GM21717 (cell line): Measurements from ENCODE around the gene RPTOR.

Experiments
- ATAC-seq: cut with Tn5 transposase; IDR thresholded peaks from one replicate; pipeline ENCODE4 v1.9.1; 2021; ENCODE audit warnings: mild to moderate bottlenecking, moderate library complexity; ENCODE audit not compliant: unreplicated experiment

Gene RPTOR

GRCh38 chr17:81002013-81002384 is 457.4 kb downstream of the RPTOR start:
- no peak for ATAC-seq

- ATAC-seq, result no peak
Measured at GRCh38 chr17:81002409-81003361, 458.0 kb downstream of the RPTOR start.

- no peak for ATAC-seq
Measured at GRCh38 chr17:81003711-81004475, 459.3 kb downstream of the RPTOR start.

- no peak for ATAC-seq
Measured at GRCh38 chr17:81006891-81007290, 462.3 kb downstream of the RPTOR start.

- no peak for ATAC-seq
Measured at GRCh38 chr17:81008140-81008539, 463.5 kb downstream of the RPTOR start.

GRCh38 chr17:81009136-81009535 is 464.5 kb downstream of the RPTOR start:
- ATAC-seq, result no peak

GRCh38 chr17:81010935-81011334 is 466.3 kb downstream of the RPTOR start:
- no peak for ATAC-seq

GRCh38 chr17:81011951-81012350 is 467.3 kb downstream of the RPTOR start:
- no peak for ATAC-seq

GRCh38 chr17:81012574-81013447 is 468.2 kb downstream of the RPTOR start:
- no peak for ATAC-seq

GRCh38 chr17:81013642-81014041 is 469.0 kb downstream of the RPTOR start:
- ATAC-seq, result no peak

GRCh38 chr17:81015136-81015535 is 470.5 kb downstream of the RPTOR start:
- ATAC-seq, result no peak
